Fibroblast of the conjunctiva (primary cell): Measurements from ENCODE around the gene MIXL1.
A peak's percentile ranks its signal among the peaks of the same experiment; 100 is the strongest.
"Not testable (repeated sequence)": the region's sequence is repeated elsewhere in the genome, so short reads cannot be mapped to it uniquely, and the experiment has no call there.

Source experiments
- DNase-seq: peaks from one replicate; pipeline ENCODE4 v3.0.0-alpha.2; 2010; ENCODE audit warnings: low read depth

Gene MIXL1

DNA sequence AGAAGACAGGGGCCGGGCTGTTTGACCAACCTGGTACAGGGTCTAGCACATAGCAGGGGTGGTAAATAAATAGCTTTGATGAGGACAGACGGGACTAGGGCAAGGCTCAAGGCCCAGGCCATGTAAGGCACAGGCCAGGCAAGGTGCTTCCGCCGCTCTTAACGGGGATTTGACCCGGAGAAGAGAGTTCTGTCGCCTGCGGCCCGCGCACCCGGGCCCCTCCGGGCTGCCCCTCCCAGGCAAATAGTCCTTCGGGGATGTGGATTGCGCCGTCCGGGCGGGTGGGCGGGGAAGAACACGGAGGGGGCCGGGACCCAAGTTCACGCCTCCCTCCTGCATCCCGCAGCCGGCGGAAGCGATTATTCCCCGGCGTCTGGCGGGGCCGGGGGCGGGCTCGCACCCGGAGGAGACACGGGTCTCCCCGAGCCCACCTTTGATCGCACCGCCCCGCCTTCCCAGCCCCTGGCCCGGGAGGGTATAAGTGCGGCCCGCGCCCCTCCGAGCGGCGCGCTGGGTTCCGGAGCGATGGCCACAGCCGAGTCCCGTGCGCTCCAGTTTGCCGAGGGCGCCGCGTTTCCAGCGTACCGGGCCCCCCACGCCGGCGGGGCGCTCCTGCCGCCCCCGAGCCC is at the start of gene MIXL1:
TSS of gene MIXL1 (plus strand) at position 508 of the 629 bp plus-strand sequence. CDS start at position 526, 18 bp downstream.
- DNase-seq = no peak

DNA sequence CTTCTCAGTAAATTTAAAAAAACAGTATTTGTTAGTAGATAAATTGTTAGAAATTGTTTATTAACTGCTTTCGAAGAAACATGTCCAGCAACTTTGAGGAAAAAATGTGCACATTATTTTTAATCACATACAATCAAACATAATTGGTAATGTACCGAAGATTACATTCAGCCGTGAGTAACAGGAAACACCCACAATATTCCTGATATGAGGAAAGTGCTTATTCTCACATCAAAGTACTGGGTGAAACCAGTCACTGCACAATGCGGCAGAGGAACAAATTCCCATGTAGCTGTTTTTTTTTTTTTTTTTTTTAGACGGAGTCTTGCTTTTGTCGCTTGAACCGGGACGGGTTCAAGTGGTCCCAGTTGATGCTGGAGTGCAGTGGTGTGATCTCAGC is 46.6 kb upstream of the MIXL1 start:
- DNase-seq = no peak

DNA sequence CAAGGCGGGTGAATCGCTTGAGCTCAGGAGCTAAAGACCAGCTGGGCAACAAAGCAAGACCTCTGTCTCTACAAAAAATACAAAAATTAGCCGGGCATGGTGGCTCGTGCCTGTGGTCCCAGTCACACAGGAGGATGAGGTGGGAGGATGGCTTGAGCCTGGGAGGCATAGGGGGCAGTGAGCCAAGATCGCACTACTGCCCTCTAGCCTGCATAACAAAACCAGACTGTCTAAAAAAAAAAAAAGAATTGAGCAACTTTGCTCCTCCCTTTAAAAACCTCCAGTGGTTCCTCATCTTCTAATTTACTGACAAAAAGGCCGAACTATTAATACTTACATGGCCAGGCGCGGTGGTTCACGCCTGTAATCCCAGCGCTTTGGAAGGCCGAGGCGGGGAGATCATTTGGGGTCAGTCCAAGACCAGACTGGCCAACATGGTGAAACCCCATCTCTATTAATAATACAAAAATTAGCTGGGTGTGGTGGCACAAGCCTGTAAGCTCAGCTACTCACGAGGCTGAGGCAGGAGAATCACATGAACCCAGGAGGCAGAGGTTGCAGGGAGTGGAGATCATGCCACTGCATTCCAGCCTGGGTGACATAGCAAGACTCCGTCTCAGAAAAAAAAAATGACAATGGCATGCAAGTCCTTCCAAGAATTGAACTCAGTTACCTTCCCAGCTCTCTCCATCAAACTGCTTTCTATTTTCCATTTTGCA is 41.3 kb upstream of the MIXL1 start:
- DNase-seq = peak; percentile 57

DNA sequence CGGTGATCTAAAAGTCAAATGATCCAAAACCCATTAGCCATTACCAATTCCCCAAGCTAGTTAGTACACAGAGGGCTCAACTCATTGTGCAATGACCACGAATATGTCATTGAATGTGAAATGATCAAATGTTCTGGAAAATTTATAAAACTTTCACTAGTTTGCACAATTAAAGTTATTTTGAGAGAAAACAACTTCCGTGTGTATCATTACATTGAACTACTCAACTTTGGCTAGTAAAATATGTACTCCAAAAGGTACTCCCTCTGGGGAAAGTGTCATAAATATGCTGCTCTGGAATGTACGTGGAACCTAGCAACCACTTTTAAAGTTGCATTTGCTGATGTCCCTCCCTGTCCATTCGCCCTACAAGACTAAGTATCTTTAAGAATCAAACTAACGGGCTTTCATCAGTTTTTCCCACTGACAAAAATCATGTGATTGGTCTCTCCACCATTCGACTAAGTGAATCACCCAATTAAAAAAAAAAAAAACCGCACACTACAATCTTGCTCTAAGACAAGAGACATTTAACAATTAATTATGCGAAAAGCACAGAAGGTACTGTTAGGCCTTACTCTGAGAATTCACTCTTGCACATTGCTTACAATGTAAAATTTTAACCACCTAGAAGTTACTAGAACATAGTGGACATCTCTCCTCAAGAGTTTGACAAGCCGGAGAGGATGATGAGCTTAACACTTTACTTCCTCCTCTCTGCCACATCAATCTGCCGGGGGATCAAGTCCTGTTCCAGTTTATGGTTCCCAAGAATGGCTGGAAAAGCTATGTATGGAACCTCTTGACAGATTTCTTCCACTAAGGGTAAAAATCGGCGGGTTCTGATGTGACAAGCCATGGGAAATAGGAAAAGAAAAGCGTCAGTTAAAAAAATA is 38.1 kb upstream of the MIXL1 start:
- DNase-seq = no peak

DNA sequence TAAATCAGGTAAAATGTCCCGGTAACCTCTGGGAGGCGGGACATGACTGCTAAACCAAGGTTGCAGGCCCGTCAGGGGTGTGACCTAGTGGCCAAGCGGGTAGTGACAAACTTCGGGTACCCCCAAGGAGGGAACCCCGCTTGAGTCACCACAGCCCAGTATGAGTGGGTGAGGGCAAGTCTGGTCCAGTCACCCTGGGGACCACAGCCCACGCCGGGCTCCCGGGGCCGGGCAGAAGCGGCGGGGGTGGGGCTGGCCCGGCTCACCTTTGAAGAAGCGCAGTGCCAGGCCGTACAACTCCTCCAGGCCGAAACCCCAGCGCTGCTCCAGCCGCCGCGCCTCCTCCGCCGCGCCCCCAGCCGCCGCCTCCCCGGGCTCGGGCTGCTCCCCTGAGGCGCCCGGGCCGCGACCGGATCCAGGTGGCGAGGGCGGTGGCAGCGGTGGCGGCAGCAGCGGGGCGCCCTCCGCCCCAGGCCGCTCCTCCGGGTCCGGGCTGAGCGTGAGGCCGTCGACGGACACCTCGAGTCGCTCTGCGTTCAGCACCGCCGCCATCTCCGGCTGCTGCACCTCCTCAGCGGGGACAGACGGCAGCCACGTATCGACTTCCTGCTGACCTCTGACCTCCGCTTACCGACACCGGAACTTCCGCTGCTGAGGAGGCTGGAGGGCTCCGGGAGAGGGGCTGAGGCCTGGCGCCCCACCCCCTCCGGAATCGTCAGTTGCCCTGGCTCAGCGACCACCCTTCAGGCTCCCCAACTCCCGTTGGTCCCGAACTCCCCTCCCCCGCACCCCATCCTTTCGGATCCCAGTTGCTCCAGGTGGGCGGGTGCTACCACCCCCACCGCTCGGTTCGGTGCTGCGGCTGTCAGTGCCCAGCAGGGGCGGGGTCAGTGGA is 37.1 kb upstream of the MIXL1 start, which contains the start of gene ACBD3:
TSS of gene ACBD3 (minus strand) at position 618 of the 895 bp plus-strand sequence. CDS start at position 552, 66 bp downstream.
- DNase-seq = peak; percentile 75

DNA sequence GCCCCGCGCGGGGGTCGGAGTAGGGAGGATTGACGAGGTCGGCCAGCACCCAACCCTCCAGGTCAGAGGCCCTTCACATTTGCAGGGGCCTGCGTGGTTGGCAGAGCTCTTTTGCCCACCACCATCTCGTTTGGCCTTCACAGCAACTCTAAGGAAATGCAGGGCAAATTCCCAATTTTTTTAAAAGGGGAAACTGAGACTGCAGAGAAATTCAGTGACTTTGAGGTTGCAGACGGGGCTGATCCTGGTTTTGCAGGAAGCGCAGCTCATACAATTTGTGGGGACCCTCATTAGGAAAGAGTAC is 36.5 kb upstream of the MIXL1 start:
- DNase-seq = no peak

DNA sequence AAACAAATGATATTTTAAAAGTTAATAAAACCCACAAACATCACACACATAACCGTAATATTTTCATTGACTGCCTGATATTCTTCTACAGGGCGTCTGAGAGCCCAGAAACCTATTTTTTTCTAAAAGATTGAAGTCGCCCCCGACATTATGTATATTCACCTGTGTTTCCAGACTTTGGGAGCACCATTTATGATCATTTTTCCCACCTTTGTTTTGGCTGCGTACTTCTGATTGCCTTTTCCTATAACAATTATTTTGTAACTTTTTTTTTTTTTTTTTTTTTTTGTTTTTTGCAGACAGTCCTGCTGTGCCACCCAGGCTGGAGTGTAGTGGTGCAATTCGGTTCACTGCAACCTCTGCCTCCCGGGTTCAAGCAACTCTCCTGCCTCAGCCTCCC is 36.1 kb upstream of the MIXL1 start:
- no peak for DNase-seq

DNA sequence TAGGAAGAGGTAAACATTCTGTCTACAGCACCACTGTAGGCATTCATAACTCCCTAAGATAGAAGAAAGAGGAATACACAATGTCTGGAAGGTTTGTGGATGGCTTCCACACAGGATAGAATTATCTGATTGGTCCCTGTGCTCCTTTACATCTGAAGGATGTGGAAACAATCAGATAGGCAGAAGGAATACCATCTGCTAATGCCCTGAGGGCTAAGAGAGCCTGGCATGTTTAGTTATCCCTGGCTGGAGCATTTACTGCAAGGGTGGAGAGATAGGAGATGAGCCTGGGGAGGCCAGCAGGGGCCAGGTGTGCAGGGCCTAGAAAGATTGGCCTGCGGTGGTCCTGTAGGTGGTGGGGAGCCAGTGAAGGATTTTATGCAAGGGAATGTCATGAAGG is 28.3 kb upstream of the MIXL1 start:
- DNase-seq = no peak

DNA sequence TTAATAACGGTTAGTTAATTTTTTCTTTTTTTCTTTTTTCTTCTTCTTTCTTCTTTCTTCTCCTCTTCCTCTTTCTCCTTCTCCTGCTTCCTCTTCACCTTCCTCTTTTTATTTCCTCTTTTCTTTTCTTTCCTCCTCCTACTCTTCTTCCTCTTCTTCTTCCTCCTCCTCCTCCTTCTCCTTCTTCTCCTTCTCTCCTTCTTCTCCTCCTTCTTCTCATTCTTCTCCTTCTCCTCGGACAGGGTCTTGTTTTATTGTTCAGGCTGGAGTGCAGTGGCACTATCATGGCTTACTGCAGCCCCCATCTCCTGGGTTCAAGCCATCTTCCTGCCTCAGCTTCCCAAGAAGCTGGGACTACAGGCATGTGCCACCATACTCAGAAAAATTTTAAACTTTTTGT is 23.5 kb upstream of the MIXL1 start:
- DNase-seq = no peak

DNA sequence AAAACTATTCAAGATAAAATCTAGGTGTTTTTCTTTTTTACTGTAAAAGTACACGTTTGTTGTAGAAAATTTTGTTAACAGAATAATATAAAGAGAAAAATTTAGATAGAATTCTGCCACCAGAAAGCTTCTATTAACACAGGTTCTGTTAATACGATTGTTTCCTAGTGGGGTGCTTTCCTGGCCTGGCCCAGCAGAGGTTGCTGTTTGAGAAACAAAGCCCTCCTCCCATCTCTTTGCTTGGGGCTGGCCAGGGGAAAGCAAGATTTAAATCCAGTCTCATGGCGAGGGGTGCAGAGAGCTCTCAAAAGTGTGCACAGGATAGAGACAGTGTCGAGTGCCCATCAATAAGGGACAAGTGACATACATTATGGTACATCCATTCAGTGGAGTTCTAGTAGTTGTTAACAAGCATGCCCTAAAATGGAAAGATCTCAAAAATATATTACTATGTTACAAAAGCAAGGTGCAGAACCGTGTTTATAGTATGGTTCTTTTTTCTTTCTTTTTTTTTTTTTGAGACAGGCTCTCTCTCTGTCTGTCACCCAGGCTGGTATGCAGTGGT is 22.4 kb upstream of the MIXL1 start:
- DNase-seq = no peak

DNA sequence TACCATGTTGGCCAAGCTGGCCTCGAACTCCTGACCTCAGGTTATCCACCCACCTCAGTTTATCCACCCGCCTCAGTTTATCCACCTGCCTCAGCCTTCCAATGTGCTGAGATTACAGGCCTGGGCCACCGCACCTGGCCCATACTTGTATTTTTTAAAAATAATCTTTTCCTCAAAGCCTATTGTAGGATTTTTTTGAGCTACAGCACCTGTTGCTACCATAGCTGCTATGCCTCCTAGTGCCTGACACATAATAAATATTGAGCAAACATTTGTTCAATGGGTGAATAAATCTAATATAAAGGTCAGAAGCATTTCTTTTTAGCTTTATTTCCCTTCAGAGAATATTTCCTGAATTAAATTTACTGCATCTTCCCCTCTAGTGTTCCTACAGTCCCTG is 21.2 kb upstream of the MIXL1 start:
- no peak for DNase-seq

DNA sequence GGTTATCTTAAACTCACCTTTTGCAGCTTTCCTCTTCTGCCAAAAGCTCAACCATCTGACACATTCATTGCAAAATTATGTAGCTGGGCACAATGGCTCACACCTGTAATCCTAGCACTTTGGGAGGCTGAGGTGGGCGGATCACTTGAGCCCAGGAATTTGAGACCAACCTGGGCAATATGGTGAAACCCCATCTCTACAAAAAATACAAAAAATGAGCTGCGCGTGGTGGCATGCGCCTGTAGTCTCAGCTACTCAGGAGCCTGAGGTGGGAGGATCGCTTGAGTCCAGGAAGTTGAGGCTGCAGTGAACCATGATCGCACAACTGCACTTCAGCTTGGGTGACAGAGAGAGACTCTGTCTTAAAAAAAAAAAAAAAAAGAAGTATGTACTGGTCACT is 20.8 kb upstream of the MIXL1 start:
- DNase-seq = not testable (repeated sequence)

DNA sequence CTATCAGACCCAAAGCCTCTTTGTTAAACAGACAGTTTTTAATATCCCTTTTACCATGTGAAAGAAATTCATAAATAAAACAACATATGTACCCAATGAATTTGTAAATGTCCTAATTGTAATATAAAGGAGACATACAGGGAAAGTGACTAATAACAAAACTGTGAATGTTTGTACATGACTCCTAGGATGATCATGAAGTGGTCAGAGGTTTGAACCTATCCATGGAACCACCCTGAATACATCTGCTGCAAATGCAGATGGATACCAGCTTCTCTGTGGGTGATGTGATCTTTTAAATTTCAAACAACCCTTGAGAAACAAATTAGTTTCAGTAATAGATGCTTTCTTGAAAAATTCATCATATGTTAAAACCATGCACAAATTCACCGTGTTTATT is 20.2 kb upstream of the MIXL1 start:
- DNase-seq = no peak

DNA sequence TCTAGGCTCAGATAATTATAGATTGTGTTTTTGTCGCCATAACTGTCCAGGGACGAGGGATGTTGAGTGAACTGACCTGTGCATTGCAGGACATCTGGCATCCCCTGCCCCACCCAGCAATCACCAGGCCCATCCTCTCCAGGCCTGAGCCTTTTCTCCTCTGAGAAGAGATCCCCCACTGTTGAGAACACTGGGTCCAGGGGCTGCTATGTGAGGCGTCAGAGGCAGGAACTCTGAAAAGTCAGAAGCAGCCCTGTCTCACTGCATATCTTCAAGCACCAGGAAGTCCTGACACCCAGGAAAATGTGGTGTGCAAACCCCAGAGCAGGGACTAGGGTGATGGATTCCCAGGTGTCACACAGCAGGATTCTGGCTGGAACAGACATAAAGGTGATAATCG is 19.8 kb upstream of the MIXL1 start:
- no peak for DNase-seq

DNA sequence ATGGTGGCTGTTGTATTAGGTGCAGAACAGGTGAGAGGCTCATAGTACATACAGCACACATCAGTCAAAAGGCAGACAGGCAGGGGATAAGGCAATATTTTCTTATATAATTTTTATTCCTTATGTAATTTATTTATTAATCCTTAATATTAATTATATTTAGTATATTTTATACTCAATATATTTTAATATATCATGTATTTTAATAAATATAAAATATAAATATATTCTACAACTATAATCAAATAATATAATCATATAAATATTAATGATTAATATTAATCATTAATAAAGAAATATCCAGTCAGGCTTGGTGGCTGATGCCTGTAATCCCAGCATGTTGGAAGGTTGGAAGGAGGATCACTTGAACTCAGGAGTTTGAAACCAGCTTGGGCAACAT is 19.3 kb upstream of the MIXL1 start:
- DNase-seq = no peak

DNA sequence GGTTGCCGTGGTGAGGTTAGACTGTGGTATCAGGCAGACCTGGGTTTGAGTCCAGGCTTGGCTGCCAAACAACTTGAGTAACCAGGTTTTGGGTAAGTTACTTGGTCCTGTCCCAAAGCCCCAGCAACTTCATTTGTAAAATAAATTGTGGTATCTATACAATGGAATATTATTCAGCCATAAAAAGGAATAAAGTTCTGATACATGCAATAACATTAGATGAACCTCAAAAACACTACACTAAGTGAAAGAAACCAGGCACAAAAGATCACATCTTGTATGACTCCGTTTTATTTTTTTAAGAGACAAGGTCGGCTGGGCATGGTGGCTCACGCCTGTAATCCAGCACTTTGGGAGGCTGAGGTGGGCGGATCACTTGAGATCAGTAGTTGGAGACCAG is 16.4 kb upstream of the MIXL1 start:
- no peak for DNase-seq

DNA sequence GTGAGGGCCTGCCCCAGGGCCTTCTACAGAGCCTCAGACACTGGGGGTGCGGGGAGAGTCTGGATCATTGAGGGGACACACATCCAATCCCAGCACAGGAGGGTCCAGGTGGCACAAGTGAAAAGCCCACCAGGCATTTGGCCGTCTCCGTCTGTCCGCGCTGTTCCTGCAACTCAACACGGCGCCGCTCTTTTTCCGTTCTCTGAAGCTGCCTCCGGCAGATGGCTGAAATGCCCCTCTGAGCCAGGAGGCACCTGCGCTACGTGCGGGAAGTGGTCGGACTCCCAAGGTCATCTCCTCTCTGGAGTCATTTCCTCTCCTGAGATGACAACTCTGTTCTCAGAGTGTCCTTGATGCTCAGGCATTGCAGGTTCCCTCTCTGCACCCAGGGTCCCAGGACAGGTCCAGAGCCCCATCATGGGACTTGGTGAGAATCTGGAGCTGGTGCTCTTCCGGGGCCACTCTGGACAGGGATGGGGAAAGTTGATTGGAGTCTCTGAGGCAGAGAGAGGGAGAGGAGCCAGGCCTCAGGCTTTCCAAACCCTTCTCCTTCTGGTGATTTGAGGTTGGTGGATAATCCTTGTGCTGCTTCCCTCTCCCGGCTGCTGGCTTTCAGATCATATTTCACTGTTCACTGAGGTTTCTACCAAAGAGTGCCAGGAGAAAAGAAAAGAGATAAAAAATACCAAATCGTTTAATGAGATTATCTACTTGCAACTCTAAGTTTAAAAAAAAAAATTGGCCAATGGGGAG is 14.0 kb upstream of the MIXL1 start:
- DNase-seq = no peak

DNA sequence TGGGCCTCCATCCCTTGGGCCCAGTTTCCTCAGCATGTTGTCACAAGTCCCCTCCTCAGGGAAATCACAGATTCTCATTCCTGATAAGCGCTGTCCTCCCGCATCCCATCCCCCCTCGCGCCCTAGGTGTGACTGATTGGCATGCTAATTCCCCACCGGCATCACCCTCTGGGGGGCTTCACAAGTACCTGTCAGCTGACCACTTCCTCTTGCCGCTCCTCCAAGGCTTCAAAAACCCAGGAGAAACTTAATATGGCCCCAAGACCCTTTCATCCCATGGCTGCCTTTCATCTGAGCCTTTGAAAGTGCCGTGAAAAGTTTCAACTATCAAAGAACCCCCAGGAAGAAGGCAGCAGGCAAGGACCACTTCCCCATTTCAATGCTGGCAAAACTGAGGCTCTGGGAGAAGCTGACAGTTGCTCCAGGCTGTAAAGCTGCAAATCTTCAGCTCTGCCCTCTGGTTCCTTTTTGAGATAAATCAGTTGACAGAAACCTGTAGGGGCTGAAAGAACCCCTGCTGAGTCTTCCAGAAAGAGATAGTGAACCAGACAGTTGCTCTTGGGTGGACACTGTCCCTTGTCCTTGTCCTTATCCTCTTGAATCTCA is 12.8 kb upstream of the MIXL1 start:
- no peak for DNase-seq

DNA sequence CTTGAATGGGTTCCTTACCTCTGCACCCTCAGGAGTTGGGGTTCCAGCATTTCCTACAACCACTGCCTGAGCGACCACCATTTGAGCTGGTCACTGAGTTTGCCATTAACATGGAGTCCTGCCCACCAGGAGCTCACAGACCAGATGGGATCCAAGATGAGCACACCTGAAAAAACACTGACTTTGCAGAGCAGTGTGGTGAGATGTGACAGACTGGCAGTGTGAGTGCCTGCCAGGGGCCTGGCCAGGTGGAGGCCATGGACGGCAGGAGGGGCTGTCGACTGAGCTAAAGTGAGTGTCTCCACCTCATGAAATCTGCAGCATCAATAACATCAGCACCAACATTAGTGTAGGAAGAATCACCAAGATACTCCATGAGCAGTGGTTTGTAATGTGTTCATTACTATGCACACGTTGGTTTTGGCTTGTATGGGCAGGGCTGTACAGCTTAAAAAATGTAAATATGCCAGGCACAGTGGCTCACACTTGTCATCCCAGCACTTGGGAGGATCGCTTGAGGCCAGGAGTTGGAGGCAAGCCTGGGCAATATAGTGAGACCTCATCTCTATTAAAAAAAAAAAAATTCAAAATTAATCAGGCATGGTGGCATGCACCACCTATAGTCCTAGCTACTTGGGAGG is 12.2 kb upstream of the MIXL1 start:
- DNase-seq = no peak

DNA sequence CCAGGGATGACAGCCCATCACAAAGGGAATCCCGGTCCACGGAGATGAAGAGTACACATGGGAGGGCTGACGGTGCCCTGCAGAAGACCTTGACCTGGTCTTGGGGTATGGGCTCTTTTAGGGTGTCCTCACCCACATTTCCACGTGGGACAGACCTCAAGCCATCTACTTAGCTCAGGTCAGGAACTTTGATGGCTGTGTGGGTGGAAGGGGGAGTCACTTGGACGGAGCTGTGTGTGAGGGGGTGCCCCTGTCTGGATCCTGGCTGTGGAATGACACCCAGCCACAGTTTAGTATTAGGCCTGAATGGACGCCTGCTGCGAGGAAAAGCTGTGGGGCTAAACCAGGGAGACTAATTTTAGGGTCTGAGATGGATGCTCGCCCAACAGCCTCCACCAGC is 10.9 kb upstream of the MIXL1 start:
- DNase-seq = no peak
